HL-60 (cell line): ENCODE data around the gene CACNB3.

ENCODE experiments used
- DNase-seq, 2 experiments: peaks; one replicate each; pipeline ENCODE4 v3.0.0-alpha.2; 2010 to 2020; ENCODE audit warnings: low read depth in 1 of 2, low spot score in 1 of 2
- H3K27ac ChIP-seq: fragments of 250-450 bp; sonication (Bioruptor Pico); replicated peaks from 2 replicates; pipeline ENCODE4 v1.5.1; 2020; ENCODE audit warnings: mild to moderate bottlenecking, moderate library complexity
- H3K27me3 ChIP-seq: fragments of 250-450 bp; sonication (Bioruptor Pico); 2 replicates; pipeline ENCODE4 v1.5.1; 2021; ENCODE audit warnings: mild to moderate bottlenecking, moderate library complexity; ENCODE audit not compliant: insufficient read depth, poor library complexity, severe bottlenecking
- H3K4me3 ChIP-seq: replicated peaks from 2 replicates; pipeline ENCODE4 v1.5.1; 2011; ENCODE audit warnings: mild to moderate bottlenecking, control low read depth, low read length; ENCODE audit not compliant: insufficient read depth
- CTCF ChIP-seq: IDR thresholded peaks from one replicate; pipeline ENCODE4 v1.5.1; 2011; ENCODE audit warnings: low read length, control low read depth, inconsistent platforms; ENCODE audit not compliant: insufficient read depth
- GABPA ChIP-seq: IDR thresholded peaks from 2 replicates; pipeline ENCODE4 v1.6.1; 2012; ENCODE audit warnings: low read depth
- POLR2AphosphoS5 ChIP-seq: IDR thresholded peaks from 2 replicates; pipeline ENCODE4 v1.6.1; 2012; ENCODE audit warnings: low read depth
- REST ChIP-seq: IDR thresholded peaks from 2 replicates; pipeline ENCODE4 v1.6.1; 2012; ENCODE audit warnings: low read depth; ENCODE audit not compliant: insufficient replicate concordance
- SPI1 ChIP-seq: IDR thresholded peaks from 2 replicates; pipeline ENCODE4 v1.6.1; 2012; ENCODE audit warnings: low read depth, mild to moderate bottlenecking, borderline replicate concordance

The CACNB3 gene

GRCh38 chr12:48777501-48778400, 40.5 kb upstream of the CACNB3 start:
- TF ChIP-seq REST = no peak
- TF ChIP-seq GABPA = no peak
- TF ChIP-seq CTCF = no peak
- TF ChIP-seq SPI1 = no peak
- TF ChIP-seq POLR2AphosphoS5 = no peak
- Histone ChIP-seq H3K4me3 (no peak overlapping the region), H3K27me3 (no peaks in the 10 kb centered on the region), H3K27ac (no peak overlapping the region)
- no peak for DNase-seq

- TF ChIP-seq GABPA = no peak
- TF ChIP-seq SPI1 = peak; percentile 35; the same call in 1 of the 2 replicates
- TF ChIP-seq POLR2AphosphoS5 = 0 out of 2 replicates have a peak, but pooled peaks have one; percentile 25
- DNase-seq = peak; percentile 37 to 81
- H3K4me3 ChIP-seq = no peak overlapping the region
Observed at GRCh38 chr12:48779869-48780268, 38.4 kb upstream of the CACNB3 start.

GRCh38 chr12:48780381-48781025, 37.8 kb upstream of the CACNB3 start:
- TF ChIP-seq GABPA (no peak), REST (no peak), CTCF (no peak), SPI1 (no peak)
- Histone ChIP-seq H3K27me3 (no peaks in the 10 kb centered on the region), H3K27ac (no peak overlapping the region), H3K4me3 (no peak overlapping the region)
- DNase-seq = no peak

More at GRCh38 chr12:48779869-48780268, 38.4 kb upstream of the CACNB3 start:
- Histone ChIP-seq H3K27ac (no peak overlapping the region), H3K27me3 (no peaks in the 10 kb centered on the region)

GRCh38 chr12:48781750-48782456, 36.4 kb upstream of the CACNB3 start:
- Histone ChIP-seq H3K27ac (no peak overlapping the region), H3K27me3 (no peaks in the 10 kb centered on the region), H3K4me3 (no peak overlapping the region)
- DNase-seq = no peak
- TF ChIP-seq POLR2AphosphoS5 (no peak), SPI1 (no peak), REST (no peak), CTCF (no peak), GABPA (no peak)
